Kasumi-1 (cell line): ENCODE measurements around the gene ZNF724.

Experiments
- DNase-seq, 2 experiments: peaks; one replicate each; lab custom pipeline; 2025; lab: John Stamatoyannopoulos, UW

ZNF724 gene

GRCh38 chr19:23241419-23241818, 8.8 kb downstream of the ZNF724 start:
- no peak for DNase-seq

GRCh38 chr19:23222998-23223652, 27.1 kb downstream of the ZNF724 start:
- no peak for DNase-seq

GRCh38 chr19:23203841-23204344, 46.3 kb downstream of the ZNF724 start:
- DNase-seq = no peak

GRCh38 chr19:23190341-23190740, 59.9 kb downstream of the ZNF724 start:
- DNase-seq = no peak

- DNase-seq = no peak
Observed at GRCh38 chr19:23183251-23183650, 66.9 kb downstream of the ZNF724 start.
